NCI-H2227 treated with DMSO at 0.1 percent for 48 hours (cell line): ENCODE results near the gene UBTD1.
"Not testable (repeated sequence)": the region's sequence is repeated elsewhere in the genome, so short reads cannot be mapped to it uniquely, and the experiment has no call there.

Experiments
- DNase-seq: peaks from one replicate; lab custom pipeline; 2025; lab: John Stamatoyannopoulos, UW

UBTD1 gene

GRCh38 chr10:97538839-97539238 lies 40.1 kb downstream of the UBTD1 start:
- DNase-seq = no peak

DNA sequence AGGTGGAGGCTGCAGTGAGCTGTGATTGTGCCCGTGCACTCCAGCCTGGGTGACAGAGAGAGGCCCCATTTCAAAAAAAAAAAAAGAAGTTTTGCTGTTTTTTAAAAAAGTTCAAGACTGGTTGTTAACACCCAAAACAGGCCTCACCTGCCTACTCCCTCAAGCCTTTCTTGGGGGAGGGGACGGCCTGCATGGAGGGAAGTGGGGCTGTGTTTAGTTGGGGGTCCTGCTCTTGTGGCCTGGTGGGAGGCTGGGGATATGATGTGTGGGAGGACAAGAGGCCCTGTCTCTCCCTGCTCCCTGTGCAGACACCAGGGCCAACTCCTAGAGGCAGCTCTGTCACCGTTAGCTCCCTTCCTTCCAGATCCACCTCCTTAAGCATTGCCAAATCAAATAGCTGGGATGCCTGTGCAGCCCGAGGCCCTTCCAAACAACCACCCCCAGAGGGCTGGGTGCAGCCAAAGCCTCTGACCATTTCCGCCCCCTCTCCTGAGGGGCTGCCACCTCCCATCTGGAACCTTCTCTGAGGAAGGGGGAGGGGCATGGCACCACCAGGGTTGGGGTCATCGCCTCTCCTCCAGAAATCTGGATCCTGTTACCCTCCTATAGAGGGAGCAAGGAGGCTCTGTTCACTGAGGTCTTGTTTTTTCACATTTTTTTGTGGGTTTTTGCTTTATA lies 40.9 kb downstream of the UBTD1 start:
- no peak for DNase-seq

DNA sequence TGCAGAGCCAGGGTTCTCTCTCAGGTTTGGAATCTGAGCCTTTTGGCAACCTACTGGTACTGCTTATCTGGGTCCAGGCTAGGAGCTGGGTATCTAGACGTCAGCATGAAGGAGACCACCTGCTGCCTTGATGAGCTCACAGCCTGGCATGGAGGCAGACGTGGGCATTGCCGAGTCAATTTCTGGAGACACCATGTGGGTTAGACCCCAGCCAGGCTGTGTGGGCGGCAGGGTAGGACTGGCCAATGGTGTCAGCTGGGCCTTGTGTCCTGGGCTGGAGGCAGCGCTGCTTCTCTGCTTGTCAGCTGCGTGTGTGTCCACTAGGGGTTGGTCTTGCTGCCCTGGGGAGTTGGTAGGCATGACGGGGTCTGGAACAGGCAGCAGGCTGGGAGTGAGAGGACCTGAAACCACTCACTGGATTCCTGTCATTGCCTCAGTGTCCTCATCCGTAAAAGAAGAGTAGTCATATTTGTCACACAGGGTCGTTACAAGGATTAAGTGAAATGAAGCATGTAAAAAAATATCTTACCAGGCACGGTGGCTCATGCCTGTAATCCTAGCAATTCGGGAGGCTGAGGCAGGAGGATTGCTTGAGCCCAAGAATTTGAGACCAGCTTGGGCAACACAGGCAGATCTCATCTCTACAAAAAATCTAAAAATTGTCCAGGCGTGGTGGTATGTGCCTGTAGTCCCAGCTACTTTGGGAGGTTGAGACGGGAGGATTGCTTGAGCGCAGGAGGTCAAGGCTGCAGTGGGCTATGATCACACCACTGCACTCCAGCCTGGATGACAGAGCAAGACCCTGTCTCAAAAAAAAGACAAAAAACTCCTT lies 42.2 kb downstream of the UBTD1 start:
- DNase-seq = no peak

- DNase-seq = no peak
Measured at GRCh38 chr10:97542169-97543024, 43.7 kb downstream of the UBTD1 start.

DNA sequence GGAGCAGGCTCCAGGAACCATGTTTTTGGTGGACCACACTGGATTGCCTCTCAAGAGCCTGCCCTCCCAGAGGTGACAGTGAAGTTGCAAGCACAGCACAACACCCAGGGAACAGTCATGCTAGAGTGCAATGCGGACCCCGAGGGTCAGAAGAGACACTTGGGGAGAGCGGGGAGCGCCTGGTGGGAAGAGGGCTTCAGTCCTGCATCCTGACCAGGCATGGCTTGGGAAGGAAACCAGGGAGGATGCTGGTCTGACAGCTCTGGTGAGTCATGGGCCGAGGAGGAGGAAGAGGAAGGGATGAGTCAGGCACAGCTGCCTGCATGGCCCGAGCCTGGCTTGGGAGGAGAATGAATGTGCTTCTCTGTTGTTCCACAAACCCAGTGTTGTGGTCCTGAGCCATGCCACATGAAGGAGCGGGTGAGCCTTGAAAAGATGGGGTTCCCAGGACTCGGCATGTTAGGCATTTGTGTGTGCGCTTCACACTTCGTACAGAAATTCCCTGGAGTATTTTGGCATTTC lies 44.4 kb downstream of the UBTD1 start:
- DNase-seq = no peak

DNA sequence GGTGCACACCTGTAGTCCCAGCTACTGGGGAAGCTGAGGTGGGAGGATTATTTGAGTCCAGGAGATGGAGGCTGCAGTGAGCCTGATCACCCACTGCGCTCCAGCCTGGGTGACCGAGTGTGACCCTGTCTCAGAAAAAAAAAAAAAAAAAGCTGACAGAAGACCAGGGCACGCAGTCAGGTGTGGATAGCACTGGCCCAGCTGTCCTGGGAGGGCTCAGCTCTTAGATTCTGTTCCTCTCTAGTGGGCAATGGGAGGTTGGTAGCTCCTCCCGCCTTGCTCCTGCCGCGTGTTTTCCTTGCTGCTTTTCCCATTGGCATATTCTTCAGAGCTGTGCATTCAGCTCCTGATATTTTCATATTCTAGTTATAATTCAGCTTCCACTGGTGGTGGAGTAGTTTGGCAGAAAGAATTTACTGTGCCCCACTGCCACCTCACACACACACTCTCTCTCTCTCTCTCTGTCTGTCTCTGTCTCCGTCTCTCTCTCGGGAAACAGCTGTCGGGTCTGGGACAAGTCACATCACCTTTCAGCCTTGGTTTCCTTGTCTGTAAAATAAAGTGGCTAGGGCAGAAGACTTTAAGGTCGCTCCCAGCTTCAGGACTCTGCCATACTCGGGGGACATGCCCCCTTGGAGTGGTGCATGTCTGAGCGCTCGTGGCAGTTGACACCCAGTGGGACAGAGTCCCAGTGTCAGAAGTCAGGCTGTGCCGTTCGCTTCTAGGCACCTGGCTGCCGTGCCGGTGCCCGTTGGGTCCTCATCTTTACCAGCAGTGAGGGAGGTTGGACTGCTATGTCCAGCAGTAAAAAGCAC lies 47.9 kb downstream of the UBTD1 start:
- no peak for DNase-seq

- no peak for DNase-seq
Measured at GRCh38 chr10:97547271-97547600, 48.5 kb downstream of the UBTD1 start.

DNA sequence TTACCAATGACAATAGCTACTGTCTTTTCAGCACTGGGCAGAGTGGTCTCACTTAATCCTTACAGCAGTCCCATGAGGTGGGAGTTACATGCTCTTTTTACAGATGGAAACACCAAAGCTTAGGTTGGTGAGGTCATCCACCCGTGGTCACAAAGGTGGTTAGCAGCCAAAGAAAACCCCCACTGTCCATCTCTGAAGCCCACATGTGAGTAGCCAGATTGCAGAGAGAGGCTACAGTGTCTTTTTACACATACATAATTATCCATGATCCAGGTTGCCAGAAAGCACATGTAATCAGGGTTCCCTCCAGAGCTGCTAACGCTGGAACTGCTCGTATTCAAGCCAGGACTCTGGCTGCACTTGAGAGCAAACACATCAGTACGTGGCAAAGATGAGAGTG lies 49.2 kb downstream of the UBTD1 start:
- DNase-seq = peak; percentile 19

DNA sequence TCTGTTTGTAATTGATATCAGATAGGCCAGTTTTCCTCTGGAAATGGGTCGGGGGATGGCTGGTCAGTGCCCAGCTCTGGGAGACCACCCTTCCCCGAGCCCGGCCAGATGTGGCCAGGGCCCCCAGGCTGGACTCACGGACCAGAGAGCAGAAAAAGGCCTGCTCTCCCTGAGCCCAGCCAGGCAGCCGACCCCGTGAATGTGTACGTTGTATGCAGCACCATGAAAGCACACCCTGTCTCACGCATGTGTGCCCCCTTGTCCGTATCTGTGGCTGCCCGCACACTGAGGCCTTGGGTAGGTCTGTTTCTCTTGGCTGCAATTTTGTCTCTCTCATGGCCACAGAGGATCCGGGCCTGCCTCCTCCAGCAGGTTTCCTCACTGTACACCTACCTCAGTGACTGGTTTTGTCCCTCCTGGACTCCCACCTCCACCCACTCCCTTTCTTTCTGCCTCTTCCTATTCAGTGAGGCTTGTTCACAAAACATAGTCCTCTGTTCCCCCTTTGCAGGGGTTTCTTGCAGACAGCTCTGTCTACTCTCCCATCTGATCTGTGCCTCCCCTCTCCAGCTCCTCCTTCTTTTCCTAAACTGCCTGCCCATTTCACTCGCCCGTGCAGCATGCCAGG lies 50.2 kb downstream of the UBTD1 start:
- DNase-seq = no peak

GRCh38 chr10:97549587-97550322 lies 51.0 kb downstream of the UBTD1 start:
- DNase-seq = no peak

DNA sequence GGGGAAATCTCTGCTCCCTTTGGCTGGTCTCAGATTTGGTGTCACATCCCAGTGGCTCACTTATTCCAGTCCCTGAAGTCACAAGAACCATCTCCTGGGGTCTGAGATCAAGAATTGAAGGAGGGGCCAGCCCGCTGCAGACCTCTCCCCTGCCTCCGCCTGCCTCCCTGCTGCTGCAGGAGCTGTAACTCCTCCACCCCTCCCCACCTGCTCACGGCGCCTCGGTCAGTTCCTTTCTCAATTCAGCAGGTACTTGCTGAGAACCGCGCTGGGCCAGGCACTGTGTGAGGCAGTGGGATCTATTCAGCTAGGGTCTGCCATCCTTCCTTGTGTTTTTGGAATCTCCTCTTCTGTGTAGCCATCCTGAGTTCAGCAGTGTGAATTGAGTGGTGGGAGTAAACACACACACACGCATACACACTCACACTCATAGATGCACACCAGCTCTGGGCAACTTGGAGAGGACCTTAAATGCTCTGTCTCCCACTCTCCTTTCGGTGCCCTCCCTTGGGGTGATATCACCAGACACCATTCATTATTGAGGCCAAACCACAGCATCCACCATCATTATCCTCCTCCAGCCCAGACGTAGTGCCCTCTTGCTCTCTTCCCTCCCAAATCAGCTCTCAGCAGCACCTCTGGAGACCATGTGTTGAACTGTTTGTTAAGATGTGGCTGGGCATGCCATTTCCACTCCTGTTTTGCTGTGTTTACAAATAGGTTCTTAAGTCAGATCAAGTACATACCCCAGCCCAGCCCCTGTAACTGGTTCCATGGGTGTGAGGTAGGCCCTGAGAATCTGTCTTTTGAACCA lies 51.8 kb downstream of the UBTD1 start:
- DNase-seq = no peak

DNA sequence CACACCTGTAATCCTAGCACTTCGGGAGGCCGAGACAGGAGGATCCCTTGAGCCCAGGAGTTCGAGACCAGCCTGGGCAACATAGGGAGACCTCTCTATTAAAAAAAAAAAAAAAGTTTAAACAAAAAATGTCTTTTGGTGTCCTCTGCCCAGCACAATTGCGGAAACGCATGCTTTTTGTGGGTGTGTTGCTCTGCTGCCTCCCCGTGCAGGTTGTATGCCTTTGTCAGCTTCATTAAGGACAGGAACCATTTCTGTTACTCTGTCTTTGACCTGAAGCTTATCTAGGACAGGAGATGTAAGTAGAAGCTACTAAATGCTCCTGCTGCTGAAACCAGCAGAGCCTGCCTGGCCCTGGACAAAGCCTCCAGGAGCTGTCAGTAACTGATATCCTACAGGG lies 52.5 kb downstream of the UBTD1 start:
- DNase-seq = no peak

- no peak for DNase-seq
Measured at GRCh38 chr10:97553575-97554031, 54.9 kb downstream of the UBTD1 start.

DNA sequence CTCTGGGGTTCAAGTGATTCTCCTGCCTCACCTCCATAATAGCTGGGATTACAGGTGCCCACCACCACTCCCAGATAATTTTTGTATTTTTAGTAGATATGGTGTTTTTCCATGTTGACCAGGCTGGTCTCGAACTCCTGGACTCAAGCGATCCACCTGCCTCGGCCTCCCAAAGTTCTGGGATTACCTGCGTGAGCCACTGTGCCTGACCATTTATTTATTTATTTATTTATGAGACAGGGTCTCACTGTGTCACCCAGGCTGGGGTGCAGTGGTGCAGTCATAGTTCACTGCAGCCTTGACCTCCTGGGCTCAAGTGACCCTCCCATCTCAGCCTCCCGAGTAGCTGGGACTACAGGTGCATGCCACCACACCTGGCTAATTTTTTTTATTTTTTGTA lies 55.6 kb downstream of the UBTD1 start:
- not testable (repeated sequence) for DNase-seq

DNA sequence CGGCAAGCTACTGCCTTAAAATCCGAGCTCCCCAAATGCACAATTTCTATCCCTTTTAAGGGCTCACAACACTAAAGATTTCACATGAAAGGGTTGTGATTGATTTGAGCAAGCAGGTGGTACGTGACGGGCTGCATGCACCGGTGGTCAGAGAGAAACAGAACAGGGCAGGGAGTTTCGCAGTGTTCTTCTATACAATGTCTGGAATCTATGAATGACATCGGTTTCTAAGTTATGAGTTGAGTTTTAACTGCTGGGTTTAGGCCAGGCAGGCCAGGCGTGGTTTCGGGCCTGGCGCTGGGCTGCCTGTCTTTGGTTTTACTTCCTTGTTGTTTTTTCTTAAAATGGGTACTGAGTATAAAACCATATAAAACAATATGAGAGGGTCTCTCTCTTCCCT lies 56.8 kb downstream of the UBTD1 start:
- DNase-seq = not testable (repeated sequence)

DNA sequence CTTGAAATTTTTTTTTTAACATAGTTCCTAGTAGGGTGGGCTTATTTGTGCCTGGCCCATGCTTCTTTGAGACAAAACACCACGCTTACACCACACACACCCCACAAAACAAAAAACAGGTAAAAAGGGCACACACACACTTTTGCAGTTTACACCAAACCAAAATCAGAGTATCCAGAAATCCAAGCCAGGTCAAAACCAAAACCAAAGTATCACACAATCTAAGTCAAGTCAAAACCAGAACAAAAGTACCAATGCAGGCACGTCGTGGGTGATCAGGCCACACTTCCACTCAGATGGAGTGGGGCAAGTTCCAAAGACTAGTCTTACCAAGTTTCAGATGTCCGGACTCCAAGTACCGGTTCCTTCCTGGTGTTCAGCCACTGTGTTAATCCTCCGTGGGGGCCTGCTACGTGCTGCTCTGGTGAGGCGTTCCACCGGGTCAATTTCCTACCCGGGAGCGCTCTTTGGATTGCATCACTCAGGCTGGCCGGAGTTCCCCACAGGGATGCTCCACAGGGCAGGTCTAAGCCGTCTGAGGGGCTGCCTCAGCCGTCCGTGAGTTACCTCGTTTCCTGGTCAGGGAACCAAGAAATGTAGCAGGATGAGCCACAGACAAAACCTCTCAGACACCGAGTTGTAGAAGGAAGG lies 62.1 kb downstream of the UBTD1 start:
- DNase-seq = not testable (repeated sequence)

GRCh38 chr10:97561386-97562077 lies 62.8 kb downstream of the UBTD1 start:
- DNase-seq = not testable (repeated sequence)

- not testable (repeated sequence) for DNase-seq
Measured at GRCh38 chr10:97562329-97562728, 63.6 kb downstream of the UBTD1 start.
